KOPT-K1 (cell line): ENCODE measurements around the gene GNAT1.

Experiments used
- H3K27ac ChIP-seq: fragments of 200-600 bp; sonication (generic); 2 replicates; pipeline ENCODE4 v1.5.1; 2016; ENCODE audit warnings: antibody characterized with exemption, mild to moderate bottlenecking, low read depth, low read length; ENCODE audit not compliant: poor library complexity, severe bottlenecking
- H3K36me3 ChIP-seq: fragments of 200-600 bp; sonication (generic); 2 replicates; pipeline ENCODE4 v1.5.1; 2017; ENCODE audit warnings: antibody characterized with exemption, mild to moderate bottlenecking, low read length, moderate library complexity; ENCODE audit not compliant: insufficient read depth
- H3K9me3 ChIP-seq: fragments of 200-600 bp; sonication (generic); 2 replicates; pipeline ENCODE4 v1.5.1; 2017; ENCODE audit warnings: antibody characterized with exemption, low read length, mild to moderate bottlenecking; ENCODE audit not compliant: insufficient read depth, poor library complexity, severe bottlenecking

The GNAT1 gene

GRCh38 chr3:50212502-50212901 is 21.1 kb downstream of the GNAT1 start:
- Histone ChIP-seq H3K27ac (no peak overlapping the region), H3K36me3 (no peaks in the 10 kb centered on the region), H3K9me3 (no peaks in the 10 kb centered on the region)

DNA sequence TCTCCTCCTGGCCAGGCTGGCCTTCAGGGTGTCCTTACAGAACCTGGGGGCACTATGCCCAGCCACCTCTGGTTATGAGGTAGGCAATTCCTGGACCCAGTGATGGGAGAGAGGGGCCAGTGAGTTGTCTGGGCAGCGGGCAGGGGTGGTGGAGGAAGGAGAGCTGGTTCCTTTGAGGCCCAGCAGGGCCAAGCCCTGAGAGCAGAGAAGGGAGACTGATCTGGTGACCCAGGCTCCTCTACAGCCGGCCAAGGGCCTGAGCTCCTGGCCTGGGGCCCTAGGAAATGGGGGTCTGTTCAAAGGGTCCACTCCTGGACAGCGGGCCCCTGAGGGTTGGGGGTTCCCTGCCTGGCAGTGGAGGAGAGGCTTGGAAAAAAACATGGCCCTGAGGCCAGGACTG is 21.6 kb downstream of the GNAT1 start:
- Histone ChIP-seq H3K9me3 (no peaks in the 10 kb centered on the region), H3K27ac (no peak overlapping the region), H3K36me3 (no peaks in the 10 kb centered on the region)

DNA sequence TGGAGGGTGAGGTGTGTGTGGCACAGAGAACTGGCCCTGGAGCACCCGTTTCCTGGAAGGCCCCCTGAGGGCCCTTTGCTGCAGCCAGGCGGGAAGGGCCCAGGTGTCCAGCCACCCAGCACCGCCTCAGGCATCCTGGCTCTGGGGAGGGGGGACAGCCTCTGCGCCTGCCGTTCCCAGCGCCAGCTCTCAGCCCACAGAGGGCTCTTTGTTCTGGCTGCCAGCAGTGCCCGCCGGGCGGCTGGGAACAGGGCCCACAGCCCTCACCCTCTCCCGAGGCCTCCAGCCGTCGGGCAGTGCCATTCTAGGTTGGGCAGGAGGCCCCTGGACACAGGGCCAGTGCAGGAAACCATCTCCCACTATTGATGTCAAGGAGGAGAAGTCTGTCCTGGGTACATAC is 22.0 kb downstream of the GNAT1 start:
- Histone ChIP-seq H3K9me3 (no peaks in the 10 kb centered on the region), H3K36me3 (no peaks in the 10 kb centered on the region), H3K27ac (no peak overlapping the region)

- H3K36me3 ChIP-seq: no peaks in the 10 kb centered on the region
- H3K9me3 ChIP-seq: no peaks in the 10 kb centered on the region
- no peak overlapping the region for H3K27ac ChIP-seq
Measured at GRCh38 chr3:50214824-50215223, 23.4 kb downstream of the GNAT1 start.

- Histone ChIP-seq H3K27ac (no peak overlapping the region), H3K36me3 (no peaks in the 10 kb centered on the region), H3K9me3 (no peaks in the 10 kb centered on the region)
Measured at GRCh38 chr3:50215529-50215928, 24.1 kb downstream of the GNAT1 start.

- H3K9me3 ChIP-seq: no peaks in the 10 kb centered on the region
- H3K27ac ChIP-seq: no peak overlapping the region
- no peaks in the 10 kb centered on the region for H3K36me3 ChIP-seq
Measured at GRCh38 chr3:50217681-50218080, 26.3 kb downstream of the GNAT1 start.

DNA sequence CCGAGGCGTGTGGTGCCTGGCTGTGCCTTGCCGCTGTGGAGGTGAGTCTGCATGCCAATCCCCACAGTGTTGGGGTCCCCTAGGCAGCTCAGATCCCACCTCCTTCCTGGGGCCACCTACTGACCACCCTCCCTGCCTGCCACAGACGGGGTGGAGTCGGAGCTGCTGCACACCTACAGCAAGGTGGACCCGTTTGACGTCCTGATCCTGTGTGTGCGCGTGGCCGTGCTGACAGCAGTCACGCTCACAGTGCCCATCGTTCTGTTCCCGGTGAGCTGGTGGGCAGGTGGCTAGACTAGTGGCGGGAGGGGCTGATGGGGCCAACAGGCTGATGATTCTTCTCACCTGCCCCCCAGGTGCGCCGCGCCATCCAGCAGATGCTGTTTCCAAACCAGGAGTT is 27.0 kb downstream of the GNAT1 start:
- no peak overlapping the region for H3K27ac ChIP-seq
- H3K9me3 ChIP-seq: no peaks in the 10 kb centered on the region
- no peaks in the 10 kb centered on the region for H3K36me3 ChIP-seq

GRCh38 chr3:50219285-50219684 is 27.9 kb downstream of the GNAT1 start:
- no peaks in the 10 kb centered on the region for H3K9me3 ChIP-seq
- peak overlapping the region; percentile 94 for H3K27ac ChIP-seq
- no peaks in the 10 kb centered on the region for H3K36me3 ChIP-seq

GRCh38 chr3:50220109-50220508 is 28.7 kb downstream of the GNAT1 start:
- H3K27ac ChIP-seq: peak overlapping the region; percentile 94
- H3K36me3 ChIP-seq: no peaks in the 10 kb centered on the region
- H3K9me3 ChIP-seq: no peaks in the 10 kb centered on the region

- peak overlapping the region; percentile 94 for H3K27ac ChIP-seq
- no peaks in the 10 kb centered on the region for H3K36me3 ChIP-seq
- no peaks in the 10 kb centered on the region for H3K9me3 ChIP-seq
Measured at GRCh38 chr3:50221051-50221410, 29.6 kb downstream of the GNAT1 start.

- Histone ChIP-seq H3K9me3 (no peaks in the 10 kb centered on the region), H3K36me3 (no peaks in the 10 kb centered on the region), H3K27ac (peak overlapping the region; percentile 94)
Measured at GRCh38 chr3:50221411-50222168, 30.2 kb downstream of the GNAT1 start.

- H3K36me3 ChIP-seq: no peaks in the 10 kb centered on the region
- peak overlapping the region; percentile 94 for H3K27ac ChIP-seq
- H3K9me3 ChIP-seq: no peaks in the 10 kb centered on the region
Measured at GRCh38 chr3:50222169-50222528, 30.7 kb downstream of the GNAT1 start.

GRCh38 chr3:50224639-50225038 is 33.2 kb downstream of the GNAT1 start:
- Histone ChIP-seq H3K27ac (no peak overlapping the region), H3K36me3 (no peaks in the 10 kb centered on the region)

DNA sequence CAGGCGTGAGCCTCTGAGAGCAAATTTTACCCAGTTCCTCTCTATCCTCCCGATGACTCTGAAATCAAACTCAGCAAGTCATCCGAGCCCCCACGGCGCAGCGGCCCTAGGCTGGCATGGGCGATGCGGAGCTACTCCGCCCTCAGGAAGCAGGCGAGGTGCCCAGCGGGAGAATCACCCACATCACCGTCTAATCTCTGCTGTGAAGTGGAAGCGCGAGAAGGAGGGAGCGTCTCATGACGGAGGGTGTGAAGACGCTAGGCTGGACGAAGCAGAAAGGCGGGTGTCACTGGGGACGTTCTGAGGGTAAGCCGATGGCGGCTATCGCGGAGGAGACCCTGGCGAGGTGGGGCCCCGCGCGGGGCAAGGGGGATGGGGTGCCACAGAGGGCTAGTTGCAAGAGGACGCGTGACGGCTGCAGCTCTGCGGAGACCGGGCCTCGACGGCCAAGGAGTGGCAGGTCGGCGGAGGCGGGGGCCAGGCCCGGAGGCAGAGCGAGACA is 35.5 kb downstream of the GNAT1 start:
- Histone ChIP-seq H3K27ac (peak overlapping the region; percentile 93), H3K36me3 (no peaks in the 10 kb centered on the region), H3K9me3 (no peaks in the 10 kb centered on the region)

More at GRCh38 chr3:50224639-50225038, 33.2 kb downstream of the GNAT1 start:
- no peaks in the 10 kb centered on the region for H3K9me3 ChIP-seq

DNA sequence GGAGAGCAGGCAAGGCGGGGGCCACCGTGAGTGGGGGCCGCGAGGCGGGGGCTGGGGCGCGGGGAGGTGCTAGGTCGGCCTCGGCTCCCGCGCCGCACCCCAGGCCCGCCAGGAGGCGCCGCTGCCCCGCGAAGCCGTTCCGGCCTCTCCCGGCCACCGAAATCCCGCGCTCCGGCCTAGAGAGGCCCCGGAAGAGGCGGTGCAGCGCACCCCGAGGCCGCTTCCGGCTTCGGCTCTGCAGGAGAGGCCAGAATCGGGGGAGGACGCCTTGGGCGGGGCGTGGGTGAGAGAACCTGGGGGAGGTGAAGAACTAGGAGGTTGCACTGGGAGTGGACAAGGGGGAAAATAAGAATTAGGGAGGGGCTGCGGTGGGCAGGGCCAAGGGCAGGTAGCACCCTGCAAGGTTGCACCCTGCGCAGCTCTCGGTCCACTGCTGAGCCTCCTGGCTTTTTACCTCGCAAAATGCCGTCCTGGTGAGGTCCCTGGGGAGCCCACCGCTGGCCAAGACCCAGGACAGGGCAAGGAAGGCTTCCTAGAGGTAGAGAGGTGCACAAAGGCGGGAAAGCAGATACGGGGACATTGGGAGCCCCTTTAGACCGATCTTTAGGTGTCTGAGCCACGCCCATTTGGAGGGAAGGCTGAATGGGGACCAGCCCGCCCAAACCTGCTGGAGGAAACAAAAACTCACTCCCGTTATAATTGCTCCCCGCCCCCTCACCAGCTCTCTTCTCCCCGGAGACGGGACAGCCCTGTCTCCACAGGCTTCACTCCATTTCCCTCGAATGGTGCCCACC is 36.2 kb downstream of the GNAT1 start:
- Histone ChIP-seq H3K36me3 (no peaks in the 10 kb centered on the region), H3K9me3 (no peaks in the 10 kb centered on the region), H3K27ac (peak overlapping the region; percentile 93)
